ENCODE measurements around the gene EIF2S3. TPM values are rescaled to one million over a fixed set of nuclear protein-coding genes. Genes with fewer than 3 reads are reported as not detected.

The EIF2S3 gene
- polyA plus RNA-seq, 3 donors: 87.1 to 157 (median 87.2) TPM

DNA sequence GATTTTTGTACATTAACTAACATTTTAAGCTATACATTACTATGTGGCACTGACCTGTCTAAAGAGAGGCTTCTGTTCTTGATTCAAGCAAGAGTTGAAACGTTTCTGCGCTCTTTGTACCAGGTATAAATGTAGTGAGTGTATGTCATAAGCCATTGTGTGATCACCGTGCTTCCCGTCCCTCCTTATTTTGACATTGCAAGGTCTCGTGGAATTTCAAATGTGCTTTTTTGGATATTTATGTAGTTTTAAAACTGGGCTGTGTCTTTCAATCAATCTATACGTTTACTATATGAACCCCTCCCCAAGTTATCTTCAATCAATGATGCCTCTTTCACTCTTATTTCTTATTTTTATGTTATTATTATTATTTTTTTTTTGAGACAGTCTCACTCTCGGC lies 27.7 kb upstream of the EIF2S3 start, which contains the start of gene KLHL15:
KLHL15 (minus strand) TSS at position 101 of the 400 bp plus-strand sequence. CDS start 20,493 bp downstream, outside the sequence.
- peaks cover 13% of the 10 kb centered on the region for H4K20me1 ChIP-seq (ENCODE audit: insufficient read depth, low read length)
- H3K27ac Mint-ChIP-seq: peak within 1 kb of the TSS; percentile 92 to 97 (median 96)
- peak within 1 kb of the TSS; percentile 80 to 88 for H3K4me3 Mint-ChIP-seq
- H3K36me3 Mint-ChIP-seq: peaks cover 0 to under 1% of the 10 kb centered on the region in 2 donors
- peak within 1 kb of the TSS; percentile 69 for H2AFZ ChIP-seq (ENCODE audit: insufficient read depth, low read depth, low read length, poor library complexity, severe bottlenecking)
- no peak for DNase-seq
- H3K36me3 ChIP-seq (replicated peaks in 1 of 2; ENCODE audit: control insufficient read depth in 1 of 2, insufficient read depth in 2 of 2, low read length in 2 of 2): no peaks in the 10 kb centered on the region
- H3K27me3 Mint-ChIP-seq (ENCODE audit: low read depth in 3 of 3): peaks cover 0 to 53% (median 0%) of the 10 kb centered on the region in 3 donors
- peaks cover 0 to 13% of the 10 kb centered on the region in 2 donors for H3K9me3 ChIP-seq (replicated peaks in 1 of 2; ENCODE audit: control insufficient read depth in 1 of 2, insufficient read depth in 1 of 2, low read length in 2 of 2)
- peaks cover 0 to 30% of the 10 kb centered on the region in 2 donors for H3K27me3 ChIP-seq (ENCODE audit: control insufficient read depth in 2 of 2, insufficient read depth in 2 of 2, low read length in 2 of 2)
- H3K27ac ChIP-seq (ENCODE audit: low read depth in 1 of 2, low read length in 2 of 2): peak within 1 kb of the TSS; percentile 90 to 92
- no CpG with 5 or more reads among the region's 7 CpGs for WGBS (ENCODE audit: insufficient coverage)
- peaks cover 0 to 33% (median 3%) of the 10 kb centered on the region in 7 donors for H3K9me3 Mint-ChIP-seq
- intact Hi-C loops (cut with micrococcal nuclease): loop anchor here in 1 of 2 donors (10.0 kb wide), 1 partner anchor 122 kb away; the partner anchor contains the start of genes APOO and CXorf58
- H3K4me1 ChIP-seq (ENCODE audit: control insufficient read depth in 1 of 2, insufficient read depth in 2 of 2, low read length in 2 of 2): no peaks in the 10 kb centered on the region
- peak within 1 kb of the TSS; percentile 73 for H3K4me2 ChIP-seq (replicated peaks; ENCODE audit: extremely low read depth, low read length, poor library complexity, severe bottlenecking)
- peak within 1 kb of the TSS; percentile 70 to 79 (median 70) for H3K4me3 ChIP-seq (replicated peaks in 1 of 3; ENCODE audit: low read depth in 2 of 3, low read length in 3 of 3)
- H3K4me1 Mint-ChIP-seq: peaks cover 6% of the 10 kb centered on the region
- TF ChIP-seq, protein P1, sequence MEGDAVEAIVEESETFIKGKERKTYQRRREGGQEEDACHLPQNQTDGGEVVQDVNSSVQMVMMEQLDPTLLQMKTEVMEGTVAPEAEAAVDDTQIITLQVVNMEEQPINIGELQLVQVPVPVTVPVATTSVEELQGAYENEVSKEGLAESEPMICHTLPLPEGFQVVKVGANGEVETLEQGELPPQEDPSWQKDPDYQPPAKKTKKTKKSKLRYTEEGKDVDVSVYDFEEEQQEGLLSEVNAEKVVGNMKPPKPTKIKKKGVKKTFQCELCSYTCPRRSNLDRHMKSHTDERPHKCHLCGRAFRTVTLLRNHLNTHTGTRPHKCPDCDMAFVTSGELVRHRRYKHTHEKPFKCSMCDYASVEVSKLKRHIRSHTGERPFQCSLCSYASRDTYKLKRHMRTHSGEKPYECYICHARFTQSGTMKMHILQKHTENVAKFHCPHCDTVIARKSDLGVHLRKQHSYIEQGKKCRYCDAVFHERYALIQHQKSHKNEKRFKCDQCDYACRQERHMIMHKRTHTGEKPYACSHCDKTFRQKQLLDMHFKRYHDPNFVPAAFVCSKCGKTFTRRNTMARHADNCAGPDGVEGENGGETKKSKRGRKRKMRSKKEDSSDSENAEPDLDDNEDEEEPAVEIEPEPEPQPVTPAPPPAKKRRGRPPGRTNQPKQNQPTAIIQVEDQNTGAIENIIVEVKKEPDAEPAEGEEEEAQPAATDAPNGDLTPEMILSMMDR (IDR thresholded peaks at IDR 0.05): no peak
- H3K79me2 ChIP-seq (ENCODE audit: insufficient read depth, low read length): peaks cover 29% of the 10 kb centered on the region
- peak within 1 kb of the TSS; percentile 84 for H3K9ac ChIP-seq (ENCODE audit: insufficient read depth, low read length, poor library complexity, severe bottlenecking)

DNA sequence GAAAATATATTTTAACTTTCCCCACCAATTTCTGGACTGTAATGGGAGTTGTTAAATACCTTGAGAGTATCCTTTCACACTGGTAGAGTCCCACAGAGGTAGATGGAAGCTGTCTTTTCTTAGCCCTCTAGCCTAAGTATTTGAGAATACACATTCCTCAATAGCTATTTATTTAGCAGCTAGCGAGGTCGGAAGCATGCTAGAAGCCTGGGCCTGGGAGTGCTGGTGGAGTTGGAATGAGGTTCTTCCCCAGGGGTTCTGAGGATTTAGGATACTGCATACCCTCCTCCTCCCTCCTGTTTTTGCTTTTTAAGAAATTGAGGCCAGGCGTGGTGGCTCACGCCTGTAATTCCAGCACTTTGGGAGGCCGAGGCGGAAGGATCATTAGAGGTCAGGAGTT lies 26.8 kb upstream of the EIF2S3 start:
- Histone ChIP-seq H3K4me1 (ENCODE audit: control insufficient read depth in 1 of 2, insufficient read depth in 2 of 2, low read length in 2 of 2) (no peaks in the 10 kb centered on the region), H3K9me3 (replicated peaks in 1 of 2; ENCODE audit: control insufficient read depth in 1 of 2, insufficient read depth in 1 of 2, low read length in 2 of 2) (peaks cover 0 to 13% of the 10 kb centered on the region in 2 donors), H2AFZ (ENCODE audit: insufficient read depth, low read depth, low read length, poor library complexity, severe bottlenecking) (no peak overlapping the region), H3K4me3 (replicated peaks in 1 of 3; ENCODE audit: low read depth in 2 of 3, low read length in 3 of 3) (no peak overlapping the region), H3K27me3 (ENCODE audit: control insufficient read depth in 2 of 2, insufficient read depth in 2 of 2, low read length in 2 of 2) (peaks cover 0 to 30% of the 10 kb centered on the region in 2 donors), H3K9ac (ENCODE audit: insufficient read depth, low read length, poor library complexity, severe bottlenecking) (no peak overlapping the region), H3K36me3 (replicated peaks in 1 of 2; ENCODE audit: control insufficient read depth in 1 of 2, insufficient read depth in 2 of 2, low read length in 2 of 2) (no peaks in the 10 kb centered on the region), H3K79me2 (ENCODE audit: insufficient read depth, low read length) (peaks cover 20% of the 10 kb centered on the region), H4K20me1 (ENCODE audit: insufficient read depth, low read length) (peaks cover 12% of the 10 kb centered on the region), H3K27ac (ENCODE audit: low read depth in 1 of 2, low read length in 2 of 2) (no peak overlapping the region), H3K4me2 (replicated peaks; ENCODE audit: extremely low read depth, low read length, poor library complexity, severe bottlenecking) (no peak overlapping the region)
- DNase-seq: no peak
- WGBS (ENCODE audit: insufficient coverage): no CpG with 5 or more reads among the region's 6 CpGs
- Mint-ChIP-seq H3K4me1 (peaks cover 5% of the 10 kb centered on the region), H3K4me3 (no peak overlapping the region), H3K36me3 (no peaks in the 10 kb centered on the region), H3K9me3 (peaks cover 0 to 28% (median 4%) of the 10 kb centered on the region in 7 donors), H3K27ac (no peak overlapping the region), H3K27me3 (ENCODE audit: low read depth in 3 of 3) (peaks cover 0 to 56% (median 0%) of the 10 kb centered on the region in 3 donors)
- TF ChIP-seq, protein P1 (IDR thresholded peaks at IDR 0.05): no peak
- intact Hi-C loops (cut with micrococcal nuclease): loop anchor here in 1 of 2 donors (10.0 kb wide), 1 partner anchor 123 kb away; the partner anchor contains the start of genes APOO and CXorf58
